Measurements from ENCODE around the gene SPATC1L.

Gene SPATC1L

DNA sequence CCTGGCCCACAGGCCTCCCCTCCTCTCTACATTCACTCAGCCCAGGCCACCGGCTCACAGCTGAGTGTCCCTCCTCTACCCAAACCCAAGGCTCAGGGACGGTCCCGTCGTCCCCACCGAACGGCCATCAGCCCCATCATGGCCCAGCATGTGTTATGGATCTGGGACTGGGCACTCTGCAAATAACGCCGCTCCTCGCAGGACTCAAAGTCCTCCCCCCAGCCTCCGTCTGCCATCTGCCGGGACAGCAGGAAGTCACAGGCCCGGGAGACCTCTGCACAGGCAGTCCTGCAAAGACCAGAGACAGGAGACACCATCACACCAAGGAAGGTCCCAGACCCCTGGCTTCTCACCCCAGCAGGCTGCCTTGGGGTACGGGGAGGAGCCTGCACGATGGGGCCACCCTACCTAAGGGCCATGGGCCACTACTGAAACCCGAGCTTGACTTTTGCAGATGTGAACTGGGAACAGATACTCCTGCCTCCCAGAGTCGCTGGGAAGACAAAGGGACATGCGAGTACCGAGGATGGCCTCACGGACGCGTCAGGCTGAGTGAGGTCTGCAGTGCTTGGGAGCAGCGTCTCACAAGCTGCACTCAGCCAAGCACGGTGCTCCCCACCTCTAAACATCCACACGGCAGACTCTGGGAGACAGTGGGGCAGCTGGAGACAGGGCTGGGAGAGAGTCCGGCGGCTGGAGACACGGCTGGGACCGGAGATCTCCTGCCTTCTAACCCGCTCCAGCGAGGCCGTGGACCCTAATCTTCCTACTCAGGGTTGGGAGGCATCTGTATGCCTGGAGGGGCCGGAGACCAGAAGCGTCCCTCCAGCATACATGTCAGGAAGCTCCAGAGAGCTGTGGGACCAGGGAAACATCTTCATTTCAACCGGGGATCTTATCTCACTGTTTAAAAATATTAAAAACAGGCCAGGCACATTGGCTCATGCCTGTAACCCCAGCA is 10.4 kb upstream of the SPATC1L start:
- no peak overlapping the region for H3K4me3 ChIP-seq (ENCODE audit: low read length)
- no peak for DNase-seq (ENCODE audit: low read depth)

DNA sequence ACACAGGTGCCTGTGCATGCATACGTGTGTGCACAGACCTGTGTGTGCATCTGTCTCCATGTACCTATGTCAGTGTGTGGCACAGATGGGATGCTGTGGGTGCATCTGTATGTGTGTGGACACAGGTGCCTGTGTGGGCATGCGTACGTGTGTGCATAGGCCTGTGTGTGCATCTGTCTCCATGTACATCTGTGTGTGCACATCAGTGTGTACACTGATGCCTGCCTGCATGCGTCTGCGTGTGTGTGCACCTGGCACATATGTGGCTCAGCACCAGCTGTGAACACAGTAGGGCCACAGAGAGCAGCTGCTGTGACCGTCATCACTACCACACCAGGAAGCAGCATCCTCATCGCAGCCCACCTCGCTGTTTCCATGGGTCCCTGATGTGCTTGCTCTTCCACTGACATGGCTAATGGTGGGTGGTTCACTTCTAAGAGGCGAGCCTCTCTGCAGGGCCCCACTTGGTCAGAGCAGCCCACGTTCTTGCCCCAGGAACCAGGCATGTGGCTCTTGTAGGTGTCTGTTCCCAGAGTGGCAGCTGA is 9.6 kb upstream of the SPATC1L start:
- TF ChIP-seq, protein P1, sequence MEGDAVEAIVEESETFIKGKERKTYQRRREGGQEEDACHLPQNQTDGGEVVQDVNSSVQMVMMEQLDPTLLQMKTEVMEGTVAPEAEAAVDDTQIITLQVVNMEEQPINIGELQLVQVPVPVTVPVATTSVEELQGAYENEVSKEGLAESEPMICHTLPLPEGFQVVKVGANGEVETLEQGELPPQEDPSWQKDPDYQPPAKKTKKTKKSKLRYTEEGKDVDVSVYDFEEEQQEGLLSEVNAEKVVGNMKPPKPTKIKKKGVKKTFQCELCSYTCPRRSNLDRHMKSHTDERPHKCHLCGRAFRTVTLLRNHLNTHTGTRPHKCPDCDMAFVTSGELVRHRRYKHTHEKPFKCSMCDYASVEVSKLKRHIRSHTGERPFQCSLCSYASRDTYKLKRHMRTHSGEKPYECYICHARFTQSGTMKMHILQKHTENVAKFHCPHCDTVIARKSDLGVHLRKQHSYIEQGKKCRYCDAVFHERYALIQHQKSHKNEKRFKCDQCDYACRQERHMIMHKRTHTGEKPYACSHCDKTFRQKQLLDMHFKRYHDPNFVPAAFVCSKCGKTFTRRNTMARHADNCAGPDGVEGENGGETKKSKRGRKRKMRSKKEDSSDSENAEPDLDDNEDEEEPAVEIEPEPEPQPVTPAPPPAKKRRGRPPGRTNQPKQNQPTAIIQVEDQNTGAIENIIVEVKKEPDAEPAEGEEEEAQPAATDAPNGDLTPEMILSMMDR (conservative IDR thresholded peaks at IDR 0.05; ENCODE audit: low read depth, low read length), result no peak
- no peak overlapping the region for H3K4me3 ChIP-seq (ENCODE audit: low read length)
- DNase-seq (ENCODE audit: low read depth), result no peak

More for the DNA sequence above, 10.4 kb upstream of the SPATC1L start:
- TF ChIP-seq, protein P1 (conservative IDR thresholded peaks at IDR 0.05; ENCODE audit: low read depth, low read length), result no peak

DNA sequence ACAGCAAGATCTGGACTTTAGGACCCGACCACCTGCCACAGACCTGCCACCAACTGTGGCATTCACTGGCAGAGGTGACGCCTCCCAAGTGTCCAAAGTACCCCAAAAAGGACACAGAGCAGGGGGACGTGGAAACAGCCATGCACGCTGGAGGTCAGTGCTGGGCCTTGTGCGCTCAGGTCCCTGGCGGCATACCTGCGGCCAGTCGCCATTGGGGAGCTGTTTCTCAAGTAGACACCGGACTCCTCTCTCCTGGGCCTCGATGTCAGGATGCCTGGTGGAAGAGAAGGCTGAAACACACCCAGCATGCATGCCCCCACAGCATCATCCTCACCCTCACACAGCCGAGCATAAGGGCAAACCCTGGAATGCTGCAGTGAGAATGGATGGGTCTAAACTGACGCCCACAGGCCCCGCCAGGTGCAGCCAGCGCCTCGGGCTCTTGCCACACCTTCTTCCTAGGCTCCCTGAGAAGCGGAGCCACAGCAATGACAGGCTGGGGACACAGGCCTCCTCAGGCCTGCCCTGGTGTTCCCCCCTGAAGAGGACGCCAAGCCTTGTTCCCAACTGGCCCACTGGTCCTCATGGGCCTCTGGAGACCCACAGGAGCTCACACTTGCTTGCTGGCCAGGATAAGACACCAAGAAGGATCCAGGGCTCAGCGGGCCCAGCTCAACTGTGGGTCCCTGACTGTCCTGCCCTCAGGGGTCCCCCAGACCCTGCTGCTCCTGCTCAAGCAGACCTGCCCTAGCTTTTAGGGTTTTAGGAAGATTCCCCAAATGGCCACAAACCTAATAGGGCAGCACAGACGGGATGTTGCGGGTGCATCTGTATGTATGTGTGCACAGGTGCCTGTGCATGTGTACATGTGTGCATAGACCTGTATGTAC is 7.7 kb upstream of the SPATC1L start:
- no peak overlapping the region for H3K4me3 ChIP-seq (ENCODE audit: low read length)
- TF ChIP-seq, protein P1 (conservative IDR thresholded peaks at IDR 0.05; ENCODE audit: low read depth, low read length), result no peak
- DNase-seq (ENCODE audit: low read depth), result no peak

DNA sequence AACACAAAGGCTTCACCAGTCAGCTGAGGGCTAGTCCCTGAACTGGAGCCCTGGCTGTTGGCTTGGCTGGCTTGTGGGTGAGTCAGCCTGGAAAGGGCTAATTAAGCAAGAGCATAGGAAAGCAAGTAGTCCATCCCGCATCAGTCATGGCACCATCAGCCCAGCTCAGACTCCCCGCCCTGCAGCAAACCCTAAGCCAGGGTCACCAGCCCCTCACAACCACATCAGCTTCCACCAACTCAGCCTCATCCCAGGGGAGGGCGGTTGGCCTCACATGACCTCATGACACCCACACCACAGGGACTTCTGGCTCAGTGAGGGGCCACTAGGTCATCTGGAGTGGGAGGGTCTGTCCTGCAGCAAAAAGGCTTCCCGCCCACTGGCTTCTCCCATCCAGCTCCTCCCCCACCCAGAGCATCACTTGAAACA is 7.0 kb upstream of the SPATC1L start:
- H3K4me3 ChIP-seq (ENCODE audit: low read length), result no peak overlapping the region
- DNase-seq (ENCODE audit: low read depth), result no peak
- TF ChIP-seq, protein P1 (conservative IDR thresholded peaks at IDR 0.05; ENCODE audit: low read depth, low read length), result no peak

DNA sequence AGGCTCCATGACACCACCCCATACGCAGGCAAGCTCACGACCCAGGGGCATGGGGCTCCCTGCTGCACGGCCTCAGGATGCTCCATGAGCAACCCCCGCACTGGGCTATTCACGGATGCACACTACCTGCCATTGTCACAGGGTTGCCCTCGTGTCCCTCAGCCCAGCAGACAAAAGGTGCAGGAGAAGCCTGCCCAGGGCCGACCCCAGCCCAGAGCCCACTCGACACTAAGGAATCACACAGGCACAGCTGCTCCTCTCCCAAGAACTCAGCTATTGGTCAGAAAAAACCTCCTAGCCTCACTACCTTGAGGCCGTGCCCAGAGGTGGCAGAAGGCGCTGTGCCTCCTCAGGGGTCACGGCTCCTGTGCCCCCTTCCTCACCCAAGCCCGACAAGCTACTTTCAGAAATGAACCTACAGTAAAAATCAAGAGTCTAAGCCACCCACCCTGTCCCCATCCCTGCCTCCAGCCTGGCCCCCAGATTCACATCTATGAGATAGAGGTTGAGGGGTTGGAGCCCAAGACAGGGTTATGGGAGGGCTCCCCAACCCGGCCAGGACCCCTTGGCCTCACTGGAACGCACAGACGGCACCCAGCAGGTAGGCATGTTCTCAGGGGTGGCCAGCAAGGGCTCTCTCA is 6.4 kb upstream of the SPATC1L start:
- DNase-seq (ENCODE audit: low read depth), result no peak
- TF ChIP-seq, protein P1 (conservative IDR thresholded peaks at IDR 0.05; ENCODE audit: low read depth, low read length), result no peak
- no peak overlapping the region for H3K4me3 ChIP-seq (ENCODE audit: low read length)

DNA sequence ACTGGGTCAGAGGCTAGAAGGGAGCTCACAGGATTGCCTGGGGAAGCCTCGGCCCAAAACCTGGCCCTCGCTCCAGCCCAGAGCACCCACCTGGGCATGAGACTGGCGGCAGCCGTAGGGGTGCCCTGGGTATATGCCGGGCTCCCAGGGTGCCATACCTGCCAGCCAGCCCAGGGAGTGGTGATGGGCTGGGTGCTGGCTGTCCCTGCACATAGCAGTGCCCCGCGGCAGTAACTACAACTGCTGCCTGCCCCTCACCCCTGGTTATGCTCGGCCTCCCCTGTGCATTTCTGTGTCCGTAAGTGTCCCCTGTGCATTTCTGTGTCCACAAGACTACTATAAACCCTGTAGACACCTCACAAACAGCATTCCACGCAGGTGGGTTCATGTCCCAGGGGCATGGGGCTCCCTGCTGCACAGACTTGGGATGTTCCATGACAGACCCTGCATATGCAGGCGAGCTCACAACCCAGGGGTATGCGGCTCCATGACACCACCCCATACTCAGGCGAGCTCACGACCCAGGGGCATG is 5.8 kb upstream of the SPATC1L start:
- no peak for DNase-seq (ENCODE audit: low read depth)
- no peak overlapping the region for H3K4me3 ChIP-seq (ENCODE audit: low read length)
- TF ChIP-seq, protein P1 (conservative IDR thresholded peaks at IDR 0.05; ENCODE audit: low read depth, low read length), result no peak

All from retinal pigment epithelial cell (primary cell).